ENCODE measurements around the gene FBXL4.

FBXL4 gene

GRCh38 chr6:98947411-98948292, at the start of gene FBXL4:
FBXL4 (minus strand) TSS chr6:98947946; CDS start chr6:98926988, 20,958 bp downstream.
- TF ChIP-seq CTCF (IDR thresholded peaks at IDR 0.05) = no peak

GRCh38 chr6:98995116-98995515, 47.4 kb upstream of the FBXL4 start:
- no peak for TF ChIP-seq CTCF (IDR thresholded peaks at IDR 0.05)

DNA sequence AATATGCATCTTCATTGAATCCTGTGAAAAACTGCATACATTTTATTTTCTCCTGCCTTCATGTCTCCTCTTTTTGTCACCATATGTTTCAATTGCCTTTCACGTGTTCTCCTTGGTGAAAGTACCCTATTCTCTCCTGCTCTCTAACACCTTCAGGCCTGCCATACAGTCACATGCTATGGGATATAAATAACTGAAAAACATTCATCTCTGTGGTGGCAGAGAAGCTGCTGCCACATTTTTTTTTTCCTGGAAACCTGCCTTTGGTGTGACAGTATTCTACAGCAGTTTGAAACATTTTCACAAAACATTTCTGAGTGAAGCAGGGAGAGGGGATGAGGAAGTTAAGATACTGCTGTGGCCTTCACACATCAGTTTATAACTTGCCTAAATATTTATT, 44.8 kb upstream of the FBXL4 start:
- no peak for TF ChIP-seq CTCF (IDR thresholded peaks at IDR 0.05)

DNA sequence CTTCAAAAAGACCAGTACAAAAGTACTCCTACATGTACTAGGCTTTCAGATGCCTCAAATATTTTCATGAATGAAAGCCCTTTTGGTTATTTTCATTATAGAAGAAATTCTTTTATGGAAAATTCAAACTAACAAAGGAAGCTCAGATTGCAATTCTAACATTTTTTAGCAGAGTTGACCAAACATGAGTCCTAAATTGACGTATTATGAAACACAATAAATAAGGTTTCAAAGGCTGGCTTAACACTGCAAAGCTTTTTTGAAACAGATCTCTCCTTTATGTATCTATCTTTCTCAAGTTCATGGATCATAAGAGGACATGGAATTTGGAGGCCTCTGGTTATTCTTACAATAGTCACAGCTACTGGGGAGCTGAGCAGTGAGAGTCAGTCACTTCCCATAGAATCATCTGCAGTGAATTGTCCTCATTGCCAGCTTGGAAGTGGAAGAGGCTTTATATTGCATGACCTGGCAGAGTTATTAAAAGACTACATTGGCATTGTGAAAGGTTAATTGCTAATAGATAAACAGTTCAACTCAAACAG, 38.4 kb upstream of the FBXL4 start:
- no peak for TF ChIP-seq CTCF (IDR thresholded peaks at IDR 0.05)

GRCh38 chr6:98985391-98985790, 37.6 kb upstream of the FBXL4 start:
- TF ChIP-seq CTCF (IDR thresholded peaks at IDR 0.05) = no peak

DNA sequence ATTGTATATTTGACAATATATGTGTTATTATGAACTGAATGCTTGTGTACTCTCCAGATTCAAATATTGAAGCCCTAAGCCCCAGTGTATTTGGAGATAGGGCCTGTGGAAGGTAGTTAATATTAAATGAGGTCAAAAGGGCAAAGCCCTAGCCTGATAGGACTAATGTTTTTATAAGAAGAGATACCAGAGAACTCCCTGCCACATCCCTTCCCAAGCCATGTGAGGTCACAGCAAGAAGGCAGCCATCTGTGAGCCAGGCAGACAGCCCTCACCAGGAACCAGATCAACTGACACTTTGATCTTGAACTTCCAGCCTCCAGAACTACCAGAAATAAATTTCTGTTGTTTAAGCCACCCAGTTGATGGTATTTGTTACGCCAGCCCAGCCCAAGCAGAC, 36.4 kb upstream of the FBXL4 start:
- TF ChIP-seq CTCF (IDR thresholded peaks at IDR 0.05) = no peak

GRCh38 chr6:98981473-98981872, 33.7 kb upstream of the FBXL4 start:
- TF ChIP-seq CTCF (IDR thresholded peaks at IDR 0.05) = no peak

Measured in LNCAP (cell line).